HepG2 (cell line): ENCODE data around the gene RNF17. TPM values are rescaled to one million over a fixed set of nuclear protein-coding genes. Genes with fewer than 3 reads are reported as not detected.

Experiments used
- ATAC-seq: fragments of 200-7000 bp; cut with Tn5 transposase; 3 replicates; pipeline ENCODE4 v1.9.1; 2020; ENCODE audit warnings: mild to moderate bottlenecking, moderate library complexity
- BruUV-seq: library from RNA; stranded (reverse); fragments of 400-500 nt; replicated peaks from 2 replicates; lab custom pipeline; 2021; lab: Mats Ljungman, UMichigan
- CTCF ChIA-PET: fragments of 300-600 bp; formaldehyde crosslinking; extraction: SDS; loops from one replicate; lab custom pipeline; 2021; ENCODE audit warnings: low total read pairs, inconsistent platforms, low intra/inter-chr PET ratio; lab: Yijun Ruan, JAX
- POLR2A ChIA-PET: fragments of 350-600 bp; sonication (Branson Sonifier 250); formaldehyde crosslinking; loops from one replicate; lab custom pipeline; 2020; ENCODE audit warnings: antibody characterized with exemption, inconsistent platforms; lab: Yijun Ruan, JAX
- DNase-seq: peaks from one replicate; pipeline ENCODE4 v3.0.0-alpha.2; 2015; ENCODE audit warnings: low spot score
- FAIRE-seq: peaks from 3 replicates; lab custom pipeline; 2011; peaks lifted over from hg19 to GRCh38; lab: Jason Lieb, UNC
- H2AFZ ChIP-seq: one replicate; pipeline ENCODE4 v1.6.1; 2011; ENCODE audit warnings: low read length, inconsistent platforms
- H3K27ac ChIP-seq: fragments of 300-600 bp; 3 replicates; pipeline ENCODE4 v1.8.0; 2011; ENCODE audit warnings: mixed run types, mild to moderate bottlenecking, mixed read lengths, low read length, inconsistent platforms; ENCODE audit not compliant: insufficient read depth; ENCODE audit errors: extremely low read length
- H3K27me3 ChIP-seq, 2 experiments: fragments of 200-600 bp in 1 of 2; 2 replicates in 1 of 2; 3 replicates in 1 of 2; pipeline versions ENCODE4 v1.6.0 to v1.8.0; 2011; ENCODE audit warnings: low read length in 2 of 2, mild to moderate bottlenecking in 2 of 2, moderate library complexity in 2 of 2, inconsistent platforms in 1 of 2; ENCODE audit not compliant: insufficient read depth in 2 of 2, control insufficient read depth in 1 of 2
- H3K36me3 ChIP-seq, 2 experiments: fragments of 200-600 bp in 1 of 2; replicated peaks in 1 of 2; 2 replicates in 1 of 2; 3 replicates in 1 of 2; pipeline versions ENCODE4 v1.5.1 to v1.8.0; 2011; ENCODE audit warnings: low read length in 2 of 2, inconsistent platforms in 1 of 2; ENCODE audit not compliant: insufficient read depth in 2 of 2, control insufficient read depth in 1 of 2
- H3K4me1 ChIP-seq: 2 replicates; pipeline ENCODE4 v1.5.1; 2012; ENCODE audit warnings: low read length, inconsistent platforms; ENCODE audit not compliant: insufficient read depth
- H3K4me2 ChIP-seq: 2 replicates; pipeline ENCODE4 v1.6.0; 2011; ENCODE audit warnings: low read depth, low read length, inconsistent platforms
- H3K4me3 ChIP-seq, 3 experiments: fragments of 200-600 bp in 1 of 3; sonication (generic), shearing (Covaris generic) in 1 of 3; replicated peaks in 1 of 3; 2 replicates each; pipeline ENCODE4 v1.5.1; 2011 to 2016; ENCODE audit warnings: low read length in 3 of 3, inconsistent platforms in 2 of 3, low read depth in 2 of 3, mild to moderate bottlenecking in 2 of 3, control low read depth in 1 of 3, mixed read lengths in 1 of 3; ENCODE audit not compliant: insufficient read depth in 1 of 3
- H3K79me2 ChIP-seq: one replicate; pipeline ENCODE4 v1.6.1; 2011; ENCODE audit warnings: low read length, inconsistent platforms; ENCODE audit not compliant: insufficient read depth
- H3K9ac ChIP-seq: 2 replicates; pipeline ENCODE4 v1.6.0; 2011; ENCODE audit warnings: mild to moderate bottlenecking, low read depth, low read length, inconsistent platforms; ENCODE audit not compliant: insufficient read depth
- H3K9me3 ChIP-seq: 2 replicates; pipeline ENCODE4 v1.5.1; 2012; ENCODE audit warnings: mild to moderate bottlenecking, low read length
- H4K20me1 ChIP-seq: 2 replicates; pipeline ENCODE4 v1.6.0; 2011; ENCODE audit warnings: inconsistent platforms, mild to moderate bottlenecking, low read length, moderate library complexity; ENCODE audit not compliant: insufficient read depth
- MEIS1 ChIP-seq: sonication (generic); formaldehyde crosslinking; IDR thresholded peaks from 2 replicates; pipeline ENCODE4 v1.9.0; 2021; ENCODE audit warnings: mild to moderate bottlenecking, missing genetic modification reagents, moderate library complexity, borderline replicate concordance
- MXD4 ChIP-seq: IDR thresholded peaks from 2 replicates; pipeline ENCODE4 v1.6.1; 2016; ENCODE audit warnings: mild to moderate bottlenecking, missing biosample characterization, missing genetic modification reagents
- MYNN ChIP-seq: sonication (generic); formaldehyde crosslinking; IDR thresholded peaks from 2 replicates; pipeline ENCODE4 v1.4.0; 2020; ENCODE audit warnings: mild to moderate bottlenecking, low read depth, missing genetic modification reagents
- NFKB2 ChIP-seq: sonication (generic); formaldehyde crosslinking; IDR thresholded peaks from 2 replicates; pipeline ENCODE4 v1.4.0; 2020; ENCODE audit warnings: missing genetic modification reagents, borderline replicate concordance
- RFX1 ChIP-seq: fragments of 450-650 bp; IDR thresholded peaks from 2 replicates; pipeline ENCODE4 v1.6.1; 2017
- RFXANK ChIP-seq: IDR thresholded peaks from 2 replicates; pipeline ENCODE4 v1.6.1; 2016
- SYNCRIP ChIP-seq: fragments of 200-400 bp; formaldehyde crosslinking; IDR thresholded peaks from 2 replicates; pipeline ENCODE4 v1.6.1; 2018; ENCODE audit warnings: mild to moderate bottlenecking, low read depth, low read length; ENCODE audit not compliant: insufficient read depth
- ZFP36 ChIP-seq: fragments of 150-350 bp; IDR thresholded peaks from 2 replicates; pipeline ENCODE4 v1.6.1; 2018; ENCODE audit warnings: borderline replicate concordance, low read length, low read depth; ENCODE audit not compliant: partially characterized antibody
- ZNF20 ChIP-seq: sonication (generic); formaldehyde crosslinking; IDR thresholded peaks from 2 replicates; pipeline ENCODE4 v1.4.0; 2020; ENCODE audit warnings: mild to moderate bottlenecking, moderate library complexity, missing genetic modification reagents
- ZNF367 ChIP-seq: sonication (generic); formaldehyde crosslinking; IDR thresholded peaks from 2 replicates; pipeline ENCODE4 v1.4.0; 2020; ENCODE audit warnings: missing genetic modification reagents, borderline replicate concordance
- ZNF446 ChIP-seq: sonication (generic); formaldehyde crosslinking; IDR thresholded peaks from 2 replicates; pipeline ENCODE4 v1.5.0; 2020; ENCODE audit warnings: mild to moderate bottlenecking, missing genetic modification reagents
- ZNF567 ChIP-seq: sonication (generic); formaldehyde crosslinking; IDR thresholded peaks from 2 replicates; pipeline ENCODE4 v1.8.1; 2023; ENCODE audit warnings: mild to moderate bottlenecking, missing genetic modification reagents, borderline replicate concordance
- ZSCAN9 ChIP-seq: IDR thresholded peaks from 2 replicates; pipeline ENCODE4 v1.6.1; 2016; ENCODE audit warnings: borderline replicate concordance
- WGBS: methylation state at CpG from one replicate; pipeline ENCODE4 v1.1.6; 2017; ENCODE audit warnings: low lambda C conversion rate; 5-methylcytosine and 5-hydroxymethylcytosine counted together
- in situ Hi-C: cut with HindIII; loops from 2 replicates; pipeline ENCODE4 v1.10.0; 2017; ENCODE audit warnings: low pct_unique_long_range_greater_than_20kb; ENCODE audit not compliant: extremely low pct_ligation_motif_present
- intact Hi-C: fragments of 100-400 bp; cut with micrococcal nuclease; formaldehyde crosslinking; loops from one replicate; pipeline ENCODE4 v1.10.0; 2022; ENCODE audit not compliant: unreplicated experiment
- polyA plus RNA-seq, 8 experiments: library from polyadenylated mRNA; depleted of rRNA in 3 of 8; stranded (reverse) in 7 of 8; unstranded in 1 of 8; fragments of >200 nt; fragmentation: Illumina TruSeq in 4 of 8; extraction: Trizol in 4 of 8; gene quantifications; 2 replicates each; pipeline versions ENCODE4 v1.2.1 to v1.2.3, GENCODE V29; 2011 to 2016; ENCODE audit warnings: low read depth in 4 of 8, missing spikeins in 1 of 8, mixed read lengths in 1 of 8; ENCODE audit not compliant: insufficient read depth in 1 of 8
- total RNA-seq, 5 experiments: library from RNA; depleted of rRNA; stranded (reverse); fragments of >200 nt; fragmentation: Illumina TruSeq; extraction: Trizol; gene quantifications; 2 replicates each; pipeline ENCODE4 v1.2.3, GENCODE V29; 2016; ENCODE audit warnings: low read depth in 1 of 5
- TF ChIP-seq, protein P1 (sequence below): sonication (generic); formaldehyde crosslinking; IDR thresholded peaks from 2 replicates; pipeline ENCODE4 v1.4.0; 2020; ENCODE audit warnings: missing genetic modification reagents
- TF ChIP-seq, protein P2 (sequence below): sonication (generic); formaldehyde crosslinking; IDR thresholded peaks from 2 replicates; pipeline ENCODE4 v1.5.0; 2020; ENCODE audit warnings: mild to moderate bottlenecking, missing genetic modification reagents

The RNF17 gene
- total and polyA plus RNA-seq, 2 of the 13 experiments (the other 11 are each of a cell fraction or from before 2014, with no cell fraction given): not detected

DNA sequence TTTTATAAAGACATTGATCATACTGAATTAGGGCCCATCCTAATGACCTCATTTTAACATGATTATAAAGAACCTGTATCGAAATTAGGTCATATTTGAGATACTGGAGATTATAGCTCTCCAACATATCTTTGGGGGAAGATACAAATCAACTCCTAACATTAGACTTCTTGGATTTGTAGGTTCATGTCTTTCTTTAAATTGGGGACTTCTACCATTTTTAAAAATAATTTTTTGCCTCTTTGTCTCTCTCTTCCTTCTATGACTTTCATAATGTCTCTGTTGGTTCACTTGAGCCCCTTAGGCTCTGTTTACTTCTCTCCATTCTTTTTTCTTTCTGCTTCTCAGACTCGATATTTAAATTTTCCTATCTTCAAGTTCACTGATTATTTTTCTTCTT, 57.2 kb downstream of the RNF17 start:
- peaks cover 12% of the 10 kb centered on the region for H3K4me1 ChIP-seq
- in situ Hi-C loops (no loop called here), intact Hi-C loops (no loop called here)
- no TSS peak for BruUV-seq
- H3K36me3 ChIP-seq: no peaks in the 10 kb centered on the region
- ChIA-PET CTCF (no interaction called here), POLR2A (no interaction called here)
- no peak overlapping the region for H3K9ac ChIP-seq
- H3K4me2 ChIP-seq: no peak overlapping the region
- H3K27ac ChIP-seq: no peak overlapping the region
- TF ChIP-seq ZNF20 (CRISPR knock-in tag) (no peak), MEIS1 (CRISPR knock-in tag) (no peak), ZNF446 (CRISPR knock-in tag) (no peak), MXD4 (CRISPR knock-in tag) (no peak), MYNN (CRISPR knock-in tag) (no peak), ZFP36 (no peak), NFKB2 (CRISPR knock-in tag) (no peak), RFX1 (no peak), ZNF567 (CRISPR knock-in tag) (no peak), ZNF367 (no peak), RFXANK (CRISPR knock-in tag) (no peak), ZSCAN9 (CRISPR knock-in tag) (no peak), SYNCRIP (no peak)
- TF ChIP-seq, protein P1, sequence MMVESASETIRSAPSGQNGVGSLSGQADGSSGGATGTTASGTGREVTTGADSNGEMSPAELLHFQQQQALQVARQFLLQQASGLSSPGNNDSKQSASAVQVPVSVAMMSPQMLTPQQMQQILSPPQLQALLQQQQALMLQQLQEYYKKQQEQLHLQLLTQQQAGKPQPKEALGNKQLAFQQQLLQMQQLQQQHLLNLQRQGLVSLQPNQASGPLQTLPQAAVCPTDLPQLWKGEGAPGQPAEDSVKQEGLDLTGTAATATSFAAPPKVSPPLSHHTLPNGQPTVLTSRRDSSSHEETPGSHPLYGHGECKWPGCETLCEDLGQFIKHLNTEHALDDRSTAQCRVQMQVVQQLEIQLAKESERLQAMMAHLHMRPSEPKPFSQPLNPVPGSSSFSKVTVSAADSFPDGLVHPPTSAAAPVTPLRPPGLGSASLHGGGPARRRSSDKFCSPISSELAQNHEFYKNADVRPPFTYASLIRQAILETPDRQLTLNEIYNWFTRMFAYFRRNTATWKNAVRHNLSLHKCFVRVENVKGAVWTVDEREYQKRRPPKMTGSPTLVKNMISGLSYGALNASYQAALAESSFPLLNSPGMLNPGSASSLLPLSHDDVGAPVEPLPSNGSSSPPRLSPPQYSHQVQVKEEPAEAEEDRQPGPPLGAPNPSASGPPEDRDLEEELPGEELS (CRISPR knock-in tag): no peak
- TF ChIP-seq, protein P2, sequence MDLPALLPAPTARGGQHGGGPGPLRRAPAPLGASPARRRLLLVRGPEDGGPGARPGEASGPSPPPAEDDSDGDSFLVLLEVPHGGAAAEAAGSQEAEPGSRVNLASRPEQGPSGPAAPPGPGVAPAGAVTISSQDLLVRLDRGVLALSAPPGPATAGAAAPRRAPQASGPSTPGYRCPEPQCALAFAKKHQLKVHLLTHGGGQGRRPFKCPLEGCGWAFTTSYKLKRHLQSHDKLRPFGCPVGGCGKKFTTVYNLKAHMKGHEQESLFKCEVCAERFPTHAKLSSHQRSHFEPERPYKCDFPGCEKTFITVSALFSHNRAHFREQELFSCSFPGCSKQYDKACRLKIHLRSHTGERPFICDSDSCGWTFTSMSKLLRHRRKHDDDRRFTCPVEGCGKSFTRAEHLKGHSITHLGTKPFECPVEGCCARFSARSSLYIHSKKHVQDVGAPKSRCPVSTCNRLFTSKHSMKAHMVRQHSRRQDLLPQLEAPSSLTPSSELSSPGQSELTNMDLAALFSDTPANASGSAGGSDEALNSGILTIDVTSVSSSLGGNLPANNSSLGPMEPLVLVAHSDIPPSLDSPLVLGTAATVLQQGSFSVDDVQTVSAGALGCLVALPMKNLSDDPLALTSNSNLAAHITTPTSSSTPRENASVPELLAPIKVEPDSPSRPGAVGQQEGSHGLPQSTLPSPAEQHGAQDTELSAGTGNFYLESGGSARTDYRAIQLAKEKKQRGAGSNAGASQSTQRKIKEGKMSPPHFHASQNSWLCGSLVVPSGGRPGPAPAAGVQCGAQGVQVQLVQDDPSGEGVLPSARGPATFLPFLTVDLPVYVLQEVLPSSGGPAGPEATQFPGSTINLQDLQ (CRISPR knock-in tag): no peak
- 4% methylated on average over 2 of the region's 2 CpGs for WGBS
- H3K9me3 ChIP-seq: no peaks in the 10 kb centered on the region
- peaks cover 0 to 2% of the 10 kb centered on the region in 2 experiments; a peak in 1 of 5 replicates for H3K27me3 ChIP-seq
- no peaks in the 10 kb centered on the region for H3K79me2 ChIP-seq
- no peaks in the 10 kb centered on the region for H4K20me1 ChIP-seq
- FAIRE-seq (no peak), DNase-seq (no peak), ATAC-seq (no peak)
- H3K4me3 ChIP-seq: no peak overlapping the region
- H2AFZ ChIP-seq: no peak overlapping the region
